ENCODE data around the gene LMBR1. TPM values are rescaled to one million over a fixed set of nuclear protein-coding genes. Genes with fewer than 3 reads are reported as not detected.

LMBR1 gene
- total RNA-seq, 1 donor from 2014 or later, result 69.2 TPM

DNA sequence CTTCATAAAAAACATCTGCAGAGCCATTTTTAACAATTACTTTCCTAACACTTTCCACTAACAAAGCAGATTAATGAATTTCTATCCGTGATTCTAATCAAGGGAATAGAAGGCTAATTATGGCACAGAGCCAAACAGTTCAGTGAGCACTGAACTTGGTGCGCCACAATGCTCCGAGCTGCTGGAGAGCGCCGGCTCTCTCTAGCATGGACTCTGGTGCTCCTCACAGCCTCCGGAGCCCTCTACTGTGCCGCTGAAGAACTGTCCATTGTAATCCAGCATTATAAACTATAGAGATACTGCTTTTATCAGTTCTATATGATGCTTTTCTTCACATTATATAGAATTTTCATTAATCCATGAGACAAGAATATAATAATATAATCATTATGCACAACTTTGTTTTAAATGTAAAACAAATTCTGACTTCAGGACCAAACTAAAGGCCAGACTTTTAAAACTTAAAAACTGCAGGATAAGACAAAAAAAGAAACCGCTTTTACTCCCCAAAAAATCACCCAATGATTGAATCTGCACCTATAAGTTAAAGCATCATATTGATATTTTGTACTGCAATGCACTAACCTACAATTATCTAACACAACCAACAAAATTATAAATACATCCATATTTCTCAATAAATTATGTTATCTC lies 128.8 kb downstream of the LMBR1 start:
- DNase-seq (ENCODE audit: low spot score), result no peak

DNA sequence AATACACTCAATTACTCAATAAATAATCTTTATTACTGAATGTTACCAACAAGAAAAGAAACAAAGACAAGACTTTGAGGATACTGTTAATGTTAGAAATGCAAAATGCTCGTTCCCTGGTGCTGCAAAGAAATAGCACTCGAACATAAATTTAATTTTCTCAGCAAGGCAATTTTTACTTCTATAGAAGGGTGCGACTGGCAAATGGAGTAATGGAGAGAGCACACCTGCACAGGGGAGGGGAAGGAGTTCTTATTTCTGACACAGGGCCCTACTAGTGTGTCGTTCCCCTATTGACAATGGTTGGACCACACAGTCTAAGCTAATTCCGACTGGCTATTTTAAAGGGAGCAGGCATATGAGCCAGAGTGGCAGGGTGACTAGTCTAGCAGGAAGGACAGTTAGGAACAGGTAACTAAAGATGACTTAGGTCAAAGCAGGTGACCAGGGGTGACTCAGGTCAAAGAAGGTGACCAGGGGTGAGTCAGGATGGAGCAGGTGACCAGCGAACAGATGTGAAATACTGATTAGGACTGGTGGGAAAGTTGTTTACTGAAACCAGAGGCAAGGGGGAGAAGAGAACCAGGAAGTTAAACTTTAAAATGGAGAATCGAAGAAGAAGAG lies 133.3 kb downstream of the LMBR1 start:
- no peak for DNase-seq (ENCODE audit: low spot score)

DNA sequence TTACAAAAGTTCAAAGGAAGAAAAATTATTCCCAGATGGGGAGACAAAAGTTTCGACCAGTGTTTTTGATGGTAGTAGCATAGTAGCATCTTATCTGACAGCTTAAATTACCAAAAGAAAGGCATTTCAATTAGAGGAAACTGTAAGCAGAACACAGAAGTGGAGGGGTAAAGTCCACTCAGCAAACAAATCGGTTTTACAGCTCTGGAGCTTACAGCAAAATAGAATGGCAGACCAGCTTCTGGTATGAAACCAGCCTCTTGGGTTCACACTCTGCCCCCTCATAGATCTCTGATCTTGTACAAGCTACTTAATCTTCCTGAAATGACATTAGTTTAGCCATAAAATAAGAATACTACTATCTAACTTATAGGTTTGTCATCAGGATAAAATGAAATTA lies 133.8 kb downstream of the LMBR1 start:
- DNase-seq (ENCODE audit: low spot score), result no peak

DNA sequence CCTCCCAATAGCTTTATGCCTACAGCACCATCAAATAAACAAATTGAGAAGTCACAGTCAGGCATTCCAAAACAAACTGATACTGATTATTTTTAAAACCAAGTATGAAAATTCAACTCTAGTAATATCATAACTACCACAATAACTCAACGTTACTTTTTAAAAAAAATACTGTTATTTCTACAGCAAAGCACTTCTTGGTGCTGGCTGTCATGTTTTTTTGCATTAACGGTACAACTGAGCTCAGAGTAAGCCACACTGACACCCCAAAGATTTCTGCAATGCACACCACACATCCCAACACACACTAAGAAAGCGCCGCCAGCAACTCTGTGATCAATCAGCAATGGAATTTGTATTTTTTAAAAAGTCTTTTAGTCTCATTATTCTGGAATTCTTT lies 138.8 kb downstream of the LMBR1 start:
- DNase-seq (ENCODE audit: low spot score), result no peak

DNA sequence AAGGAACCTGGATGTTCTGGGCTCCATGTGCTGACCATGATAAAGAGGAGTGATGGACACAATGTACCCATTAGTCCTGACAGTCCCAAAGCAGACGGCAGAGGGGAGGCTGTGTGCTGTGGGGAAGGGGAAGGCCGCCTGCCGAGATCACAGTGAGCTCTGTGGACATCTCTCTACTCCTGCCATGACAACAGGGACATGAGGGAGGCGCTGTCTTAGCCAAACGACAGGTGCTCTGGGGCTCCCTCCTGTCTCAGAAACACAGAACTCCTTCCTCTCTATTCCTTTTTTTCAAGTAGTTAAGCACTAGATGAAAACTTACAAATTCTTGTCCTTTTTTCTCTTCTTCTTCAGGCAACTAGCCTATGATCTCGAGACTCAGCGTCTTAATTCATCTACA lies 139.4 kb downstream of the LMBR1 start:
- no peak for DNase-seq (ENCODE audit: low spot score)

DNA sequence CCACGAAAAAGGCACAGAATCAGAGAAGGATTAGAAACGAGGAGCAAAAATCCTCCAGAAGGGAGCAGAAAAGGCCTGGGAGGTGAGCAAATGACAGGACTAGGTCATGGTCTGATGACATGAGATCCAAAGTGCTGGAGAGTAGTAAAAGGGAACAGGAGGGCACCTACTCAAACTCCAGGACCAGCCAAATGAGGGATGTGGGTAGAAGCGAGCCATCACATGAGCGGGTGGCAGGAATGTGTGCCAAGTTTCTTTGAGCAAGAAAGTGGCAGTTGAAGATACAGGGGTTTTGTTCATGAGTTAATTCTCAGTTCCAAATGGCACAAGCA lies 139.8 kb downstream of the LMBR1 start:
- no peak for DNase-seq (ENCODE audit: low spot score)

DNA sequence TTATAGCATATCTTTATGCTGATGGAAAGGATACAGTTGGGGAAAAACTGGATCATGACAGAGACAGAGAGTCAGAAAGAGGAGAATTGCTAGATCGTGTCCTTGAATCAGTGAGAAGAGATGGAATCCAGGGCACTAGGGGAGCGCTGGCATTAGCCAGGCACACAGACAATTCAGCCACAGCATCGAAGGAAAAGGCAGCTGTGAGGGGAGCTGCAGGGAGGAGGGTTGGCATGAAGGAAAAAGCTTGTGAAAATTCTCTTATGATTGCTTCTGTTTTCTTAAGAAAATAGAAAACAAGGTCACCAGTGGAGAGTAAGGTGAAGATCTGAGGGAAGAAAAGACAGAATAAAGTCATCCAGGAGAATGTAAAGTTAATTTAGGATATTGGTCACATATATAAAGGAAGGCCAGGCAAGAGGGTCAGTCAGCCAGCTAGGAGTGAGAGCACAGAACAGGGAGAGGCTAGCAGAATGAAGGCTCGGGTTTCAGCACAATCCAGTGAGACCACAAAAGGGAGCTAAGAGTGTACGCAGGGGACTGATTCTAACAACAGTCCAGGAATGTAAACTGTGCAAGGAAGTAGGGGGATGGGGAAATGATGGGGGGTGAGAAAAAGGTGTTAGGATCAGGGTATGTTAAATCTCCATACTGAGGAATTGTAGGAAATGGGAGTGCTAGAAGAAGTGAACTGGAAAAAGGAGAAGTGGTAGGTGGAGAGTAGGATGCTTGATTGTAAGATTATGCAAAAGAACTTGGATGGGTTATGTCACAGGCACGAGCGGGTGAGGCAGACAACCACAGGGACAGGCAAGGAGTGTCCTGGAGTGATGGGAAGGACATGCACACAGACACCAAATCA lies 140.4 kb downstream of the LMBR1 start:
- no peak for DNase-seq (ENCODE audit: low spot score)

DNA sequence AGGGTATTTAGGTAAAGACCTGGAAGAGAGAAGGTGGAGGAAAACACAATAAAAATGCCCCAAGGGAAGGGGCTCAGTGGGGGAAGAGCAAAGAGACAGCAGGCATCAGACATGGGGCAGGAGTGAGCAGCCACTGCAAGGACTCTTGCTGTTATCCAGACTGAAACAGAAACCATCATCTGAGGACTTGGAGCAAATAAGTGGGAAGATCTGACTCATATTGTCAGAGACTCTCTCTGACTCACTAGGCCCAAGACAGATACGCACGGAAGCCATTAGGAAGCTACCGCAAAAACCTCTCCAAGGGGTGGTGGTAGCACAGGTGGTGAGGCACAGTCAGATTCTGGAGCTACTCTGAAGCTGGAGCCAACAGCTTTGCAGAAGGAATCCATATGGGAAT lies 141.7 kb downstream of the LMBR1 start:
- no peak for DNase-seq (ENCODE audit: low spot score)

DNA sequence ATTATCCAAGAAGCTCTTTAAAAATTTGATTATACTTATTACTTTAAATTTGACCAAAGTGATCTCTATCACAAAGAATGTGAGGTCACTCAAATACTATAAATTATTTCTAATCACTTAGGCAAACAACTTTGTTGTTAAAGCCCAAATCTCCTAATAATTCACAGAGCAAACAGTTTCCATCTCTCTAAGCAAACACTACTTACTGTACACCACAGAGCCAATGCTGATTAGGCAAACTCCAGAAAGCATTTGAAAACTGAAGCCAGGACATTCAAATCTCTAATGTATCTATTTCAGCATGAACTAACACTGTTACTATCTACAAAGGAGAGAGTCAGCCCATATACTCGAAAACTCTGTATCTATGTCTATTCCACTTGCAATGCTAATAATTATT lies 145.3 kb downstream of the LMBR1 start:
- no peak for DNase-seq (ENCODE audit: low spot score)

DNA sequence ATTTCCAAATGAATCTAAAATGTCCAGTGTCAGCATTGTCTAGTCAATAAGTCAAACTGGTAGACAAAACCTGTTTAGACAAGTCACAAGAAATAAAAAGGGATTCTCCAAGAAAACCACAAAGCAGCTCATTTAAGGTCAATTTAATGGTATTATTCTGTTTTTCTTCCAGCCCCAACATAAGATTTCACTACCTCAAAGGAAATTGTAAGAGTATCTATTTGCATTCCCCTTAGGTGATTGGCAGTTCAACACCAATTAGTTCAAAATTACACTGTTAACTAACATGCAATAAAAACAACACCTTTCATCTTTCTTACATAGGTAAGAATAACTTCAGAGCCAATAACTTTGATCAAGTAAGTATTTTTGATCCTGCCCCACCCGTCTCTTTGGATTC lies 146.1 kb downstream of the LMBR1 start:
- no peak for DNase-seq (ENCODE audit: low spot score)

DNA sequence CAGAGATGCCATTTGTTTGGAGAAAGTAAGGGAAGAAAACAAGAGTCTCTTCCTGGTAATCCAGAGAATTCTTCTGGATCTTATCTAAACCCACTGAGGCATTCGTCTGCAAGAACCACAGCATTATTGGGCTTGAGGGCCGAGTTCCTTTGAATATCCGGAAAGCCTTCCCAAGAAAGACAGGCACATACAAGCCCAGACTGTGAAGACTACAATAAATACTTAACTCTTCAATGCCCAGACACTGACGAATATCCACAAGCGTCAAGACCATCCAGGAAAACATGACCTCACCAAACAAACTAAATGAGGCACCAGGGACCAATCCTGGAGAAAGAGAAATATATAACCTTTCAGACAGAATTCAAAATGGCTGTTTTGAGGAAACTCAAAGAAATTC lies 153.4 kb downstream of the LMBR1 start:
- DNase-seq (ENCODE audit: low spot score), result no peak

DNA sequence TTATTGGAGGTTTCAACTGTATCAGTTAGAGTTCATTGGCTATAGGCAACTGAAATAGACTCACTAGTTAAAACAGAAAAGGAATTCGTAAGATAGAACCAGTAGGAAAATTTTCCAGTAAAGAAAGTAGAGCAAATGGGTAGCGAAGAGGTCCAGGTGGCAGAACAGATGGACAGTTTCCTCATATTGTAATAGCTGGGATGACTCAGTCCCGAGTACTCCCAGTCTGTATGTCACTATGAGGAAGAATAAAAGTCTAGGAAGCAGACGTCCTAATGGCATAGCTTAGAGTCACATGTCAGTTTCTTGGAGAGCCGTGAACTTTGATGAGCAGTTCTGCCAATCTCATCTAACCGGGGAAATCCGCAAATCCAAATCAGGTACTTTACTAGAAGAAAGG lies 157.1 kb downstream of the LMBR1 start:
- no peak for DNase-seq (ENCODE audit: low spot score)

DNA sequence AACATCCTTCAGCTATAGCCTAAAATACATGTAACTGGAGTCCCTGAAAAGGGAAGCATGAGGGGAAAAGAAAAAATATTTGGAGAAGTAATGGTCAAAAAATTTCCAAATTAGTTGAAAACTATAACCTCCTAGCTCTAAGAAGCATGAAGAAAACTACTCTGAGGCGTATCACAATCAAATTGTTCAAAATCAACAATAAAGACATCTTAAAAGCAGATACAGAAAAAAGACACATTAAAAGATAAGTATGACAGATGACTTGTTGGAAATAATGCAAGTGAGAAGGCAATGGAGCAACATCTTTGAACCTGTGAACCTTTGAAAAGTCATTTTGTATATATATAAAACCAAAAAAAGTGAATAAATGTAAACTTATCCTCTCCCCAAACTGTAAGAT lies 159.3 kb downstream of the LMBR1 start:
- no peak for DNase-seq (ENCODE audit: low spot score)

DNA sequence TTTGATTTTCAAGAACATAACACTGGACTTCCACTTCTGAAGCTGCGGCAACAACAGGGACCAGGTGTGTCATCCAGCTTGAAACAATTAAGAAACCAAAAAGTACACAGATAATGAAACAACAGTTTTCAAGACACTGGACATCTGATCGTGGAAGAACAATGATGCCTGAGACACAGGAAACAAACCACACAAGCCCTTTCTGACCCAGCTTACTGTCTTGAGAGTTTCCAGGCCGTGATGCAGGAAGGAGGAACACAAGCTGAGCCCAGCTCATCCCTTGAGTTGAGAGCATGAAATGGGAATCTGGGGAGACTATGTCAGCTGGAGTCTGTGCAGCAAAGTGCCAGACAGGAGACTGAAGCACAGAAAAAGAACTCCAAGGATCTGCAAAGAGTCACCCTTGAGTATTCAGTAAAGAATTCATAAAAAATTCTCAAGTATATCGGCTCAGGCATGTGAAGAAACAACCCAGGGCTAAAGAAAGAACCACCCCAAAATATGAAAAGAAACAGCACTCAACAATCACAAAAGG lies 160.8 kb downstream of the LMBR1 start:
- DNase-seq (ENCODE audit: low spot score), result no peak

DNA sequence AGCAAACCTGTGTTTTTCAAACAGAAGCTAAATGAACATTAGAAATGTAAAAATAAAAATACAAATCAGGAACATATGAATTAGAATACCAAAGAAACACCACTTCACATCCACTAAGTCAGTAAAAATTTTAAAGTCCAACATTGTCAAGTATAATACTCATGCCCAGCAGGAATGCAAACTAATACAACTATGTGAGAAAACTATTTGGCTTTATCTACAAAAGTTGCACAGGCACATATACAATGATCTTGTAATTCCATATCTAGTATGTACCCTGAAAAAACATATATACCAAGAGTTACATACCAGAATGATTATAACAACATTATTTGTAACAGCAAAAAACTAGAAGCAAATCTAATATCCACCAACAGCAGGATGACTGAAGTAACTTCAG lies 161.3 kb downstream of the LMBR1 start:
- DNase-seq (ENCODE audit: low spot score), result no peak

DNA sequence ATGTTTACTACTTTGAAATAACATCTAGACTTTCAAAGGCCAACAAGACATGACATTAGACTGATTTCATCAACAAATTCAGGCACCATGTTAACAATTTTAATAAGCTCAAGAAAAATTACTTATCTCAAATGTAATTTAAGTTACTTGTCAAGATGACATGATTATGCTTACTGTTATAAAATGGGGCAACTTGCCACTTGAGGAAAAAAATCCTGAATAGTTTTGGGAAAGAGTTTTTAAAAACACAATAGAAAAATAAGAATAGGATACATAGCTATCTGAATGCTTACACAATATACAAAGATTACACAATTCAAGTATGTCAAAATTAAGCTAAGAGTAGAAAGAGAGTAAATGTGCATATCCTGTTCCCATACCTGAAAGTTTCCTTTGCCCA lies 167.0 kb downstream of the LMBR1 start:
- DNase-seq (ENCODE audit: low spot score), result no peak

DNA sequence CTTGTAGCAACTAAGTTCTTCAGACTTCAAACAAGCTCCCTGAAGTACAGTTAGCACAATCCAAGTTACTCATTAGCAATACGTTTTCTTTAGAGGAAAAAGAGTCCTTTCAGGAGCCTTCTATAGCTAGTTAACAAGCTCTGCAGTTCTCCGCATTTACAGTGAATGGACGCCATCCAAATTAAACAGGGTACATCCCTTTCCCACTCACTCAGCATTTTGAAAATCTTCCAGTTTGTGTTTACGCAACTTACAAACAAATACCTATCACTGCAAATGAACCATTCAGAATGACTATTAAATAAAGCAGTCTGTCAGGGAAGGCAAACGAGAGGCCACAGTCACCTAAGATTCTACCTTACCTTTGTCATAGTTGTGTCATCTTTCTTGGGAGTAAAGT lies 167.9 kb downstream of the LMBR1 start:
- DNase-seq (ENCODE audit: low spot score), result no peak

DNA sequence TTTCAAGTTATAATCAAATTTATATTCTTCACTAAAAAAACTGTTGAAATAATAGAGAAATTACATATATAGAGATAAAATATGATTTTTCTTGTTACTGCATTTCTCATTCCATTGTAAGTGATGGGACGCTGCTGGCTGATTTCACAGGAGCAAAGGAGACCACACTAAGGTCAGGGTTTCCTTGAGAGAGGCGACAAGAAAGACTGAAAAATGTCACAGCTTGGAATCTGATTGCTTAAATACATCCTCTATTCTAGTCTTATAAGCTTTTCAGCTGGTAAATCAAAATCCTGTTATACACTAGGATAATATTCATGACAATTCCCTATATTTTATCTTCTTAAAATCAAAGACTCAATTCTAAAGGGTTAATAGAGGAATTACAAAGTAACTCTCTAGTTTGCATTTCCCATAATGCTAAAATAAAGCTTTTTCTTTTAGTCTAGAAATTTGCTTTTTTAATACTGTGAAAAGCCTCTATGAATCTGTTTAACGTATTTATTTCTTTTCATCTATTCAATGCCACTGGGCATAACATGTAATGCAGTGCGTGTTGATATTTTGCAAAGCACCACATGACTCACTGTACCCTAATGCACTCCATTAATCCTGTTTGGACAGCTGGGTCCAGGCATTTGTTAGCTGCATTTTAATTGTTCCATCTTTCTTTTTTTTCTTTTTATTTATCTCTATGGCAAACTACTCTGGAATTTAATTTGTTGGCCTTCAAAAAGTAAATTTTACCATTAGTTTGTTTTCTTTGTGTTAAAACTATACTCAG lies 170.7 kb downstream of the LMBR1 start:
- DNase-seq (ENCODE audit: low spot score), result no peak

DNA sequence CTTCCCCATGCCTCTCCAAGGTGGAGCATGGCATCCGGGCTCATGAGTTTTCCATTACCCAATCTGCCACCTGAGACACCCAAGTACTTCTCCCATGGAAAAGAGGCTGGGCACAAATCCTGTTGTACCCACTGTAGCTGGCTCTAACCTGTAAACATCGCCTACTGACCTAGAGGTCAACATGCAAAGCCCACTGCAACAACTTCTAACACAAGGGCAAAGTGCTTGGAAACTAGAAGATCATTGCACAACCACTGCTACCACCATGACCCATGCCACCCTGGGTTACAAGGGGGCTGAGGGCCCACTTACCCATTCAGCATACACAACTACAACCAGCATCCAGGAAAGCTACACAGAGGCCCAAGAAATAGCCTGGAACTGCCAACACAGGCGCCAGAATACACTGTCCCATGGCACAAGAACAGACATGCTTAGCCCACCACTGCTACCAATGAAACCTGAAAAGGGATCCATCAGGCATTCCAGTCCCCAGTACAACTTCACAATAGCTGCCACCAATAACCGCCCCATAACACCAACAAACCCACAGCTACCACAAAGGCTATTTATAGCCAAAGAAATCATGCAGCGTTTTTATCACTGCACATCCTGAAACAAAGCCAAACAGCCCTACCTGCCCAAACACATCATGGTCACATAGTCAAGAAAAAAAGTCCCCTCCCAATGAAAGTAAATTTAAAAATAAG lies 189.1 kb downstream of the LMBR1 start:
- DNase-seq (ENCODE audit: low spot score), result no peak

DNA sequence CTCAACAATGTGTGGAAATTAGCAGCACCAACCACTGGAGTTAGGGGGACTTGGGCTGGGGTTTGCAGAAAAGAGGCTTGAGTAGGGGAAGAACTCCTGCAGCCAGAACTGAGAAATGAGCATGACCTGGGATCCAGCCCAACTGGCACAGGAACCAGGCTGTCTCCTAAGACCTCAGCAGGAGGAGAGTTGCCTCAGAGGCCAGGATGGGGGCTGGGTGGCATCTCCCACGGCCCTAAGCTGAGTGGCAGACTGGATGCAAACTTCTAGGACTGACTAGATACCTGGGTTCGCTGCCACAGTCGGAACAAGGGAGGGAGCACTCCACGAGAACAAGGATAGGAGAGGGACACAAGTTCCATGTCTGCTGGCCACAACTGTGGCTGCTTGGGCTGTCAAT lies 189.8 kb downstream of the LMBR1 start:
- no peak for DNase-seq (ENCODE audit: low spot score)

DNA sequence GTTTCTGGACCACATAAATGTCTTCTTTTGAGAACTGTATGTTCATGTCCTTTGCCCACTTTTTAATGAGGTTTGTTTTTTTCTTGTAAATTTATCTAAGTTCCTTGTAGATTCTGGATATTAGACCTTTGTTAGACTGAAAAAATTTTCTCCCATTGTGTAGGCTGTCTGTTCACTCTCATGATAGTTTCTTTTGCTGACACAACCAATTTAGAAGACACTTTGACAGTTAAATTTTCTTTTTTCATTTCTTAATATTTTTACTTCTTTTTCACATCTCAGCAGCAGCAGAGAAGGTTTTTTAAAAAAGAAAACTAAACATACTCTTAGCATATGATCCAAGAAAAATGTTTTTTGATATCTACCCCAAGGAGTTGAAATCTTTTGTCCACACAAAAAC lies 190.6 kb downstream of the LMBR1 start:
- no peak for DNase-seq (ENCODE audit: low spot score)

Data from mesenteric fat pad (tissue), 1 donor.